ENCODE measurements around the gene KMT2B. TPM values are rescaled to one million over a fixed set of nuclear protein-coding genes. Genes with fewer than 3 reads are reported as not detected.
"Not testable (repeated sequence)": the region's sequence is repeated elsewhere in the genome, so short reads cannot be mapped to it uniquely, and the experiment has no call there.

Gene KMT2B
- total RNA-seq, 1 donor: 6.5 TPM

DNA sequence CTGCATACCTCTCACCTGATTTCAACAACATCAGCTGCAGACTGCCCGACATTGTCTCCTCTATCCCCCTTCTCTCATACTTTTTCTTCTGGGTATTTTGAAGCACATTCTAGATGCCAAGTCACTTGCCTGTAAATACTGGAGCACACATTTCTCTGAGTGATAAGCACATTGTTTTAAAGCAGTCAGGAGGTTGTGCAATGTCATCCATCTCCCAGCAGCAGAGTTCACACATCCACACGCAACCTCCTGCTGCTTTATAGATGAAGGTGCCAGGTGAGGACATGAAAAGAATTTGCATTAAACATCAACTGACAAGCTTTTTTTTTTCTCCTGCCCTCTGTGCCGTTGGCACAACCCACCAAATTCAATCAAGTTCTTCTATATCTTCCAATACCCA lies 46.0 kb upstream of the KMT2B start:
- Histone ChIP-seq H3K36me3 (ENCODE audit: insufficient read depth, low read length) (no peaks in the 10 kb centered on the region), H3K9me3 (ENCODE audit: low read depth, low read length) (no peaks in the 10 kb centered on the region), H3K27me3 (ENCODE audit: insufficient read depth, low read length) (peaks cover 2% of the 10 kb centered on the region), H4K20me1 (ENCODE audit: insufficient read depth, low read length) (no peaks in the 10 kb centered on the region), H3K4me3 (ENCODE audit: insufficient read depth, low read length) (no peak overlapping the region), H3K4me2 (ENCODE audit: insufficient read depth, low read length) (no peak overlapping the region), H3K4me1 (ENCODE audit: insufficient read depth, low read length) (no peaks in the 10 kb centered on the region), H3K79me2 (ENCODE audit: insufficient read depth, low read length) (no peaks in the 10 kb centered on the region), H2AFZ (ENCODE audit: low read length) (no peak overlapping the region), H3K27ac (ENCODE audit: low read depth, low read length) (no peak overlapping the region)
- TF ChIP-seq, protein P1, sequence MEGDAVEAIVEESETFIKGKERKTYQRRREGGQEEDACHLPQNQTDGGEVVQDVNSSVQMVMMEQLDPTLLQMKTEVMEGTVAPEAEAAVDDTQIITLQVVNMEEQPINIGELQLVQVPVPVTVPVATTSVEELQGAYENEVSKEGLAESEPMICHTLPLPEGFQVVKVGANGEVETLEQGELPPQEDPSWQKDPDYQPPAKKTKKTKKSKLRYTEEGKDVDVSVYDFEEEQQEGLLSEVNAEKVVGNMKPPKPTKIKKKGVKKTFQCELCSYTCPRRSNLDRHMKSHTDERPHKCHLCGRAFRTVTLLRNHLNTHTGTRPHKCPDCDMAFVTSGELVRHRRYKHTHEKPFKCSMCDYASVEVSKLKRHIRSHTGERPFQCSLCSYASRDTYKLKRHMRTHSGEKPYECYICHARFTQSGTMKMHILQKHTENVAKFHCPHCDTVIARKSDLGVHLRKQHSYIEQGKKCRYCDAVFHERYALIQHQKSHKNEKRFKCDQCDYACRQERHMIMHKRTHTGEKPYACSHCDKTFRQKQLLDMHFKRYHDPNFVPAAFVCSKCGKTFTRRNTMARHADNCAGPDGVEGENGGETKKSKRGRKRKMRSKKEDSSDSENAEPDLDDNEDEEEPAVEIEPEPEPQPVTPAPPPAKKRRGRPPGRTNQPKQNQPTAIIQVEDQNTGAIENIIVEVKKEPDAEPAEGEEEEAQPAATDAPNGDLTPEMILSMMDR (IDR thresholded peaks at IDR 0.05; ENCODE audit: extremely low read depth, low read depth, low read length): no peak
- DNase-seq (ENCODE audit: insufficient read length, low spot score, missing footprints): peak; percentile 86

DNA sequence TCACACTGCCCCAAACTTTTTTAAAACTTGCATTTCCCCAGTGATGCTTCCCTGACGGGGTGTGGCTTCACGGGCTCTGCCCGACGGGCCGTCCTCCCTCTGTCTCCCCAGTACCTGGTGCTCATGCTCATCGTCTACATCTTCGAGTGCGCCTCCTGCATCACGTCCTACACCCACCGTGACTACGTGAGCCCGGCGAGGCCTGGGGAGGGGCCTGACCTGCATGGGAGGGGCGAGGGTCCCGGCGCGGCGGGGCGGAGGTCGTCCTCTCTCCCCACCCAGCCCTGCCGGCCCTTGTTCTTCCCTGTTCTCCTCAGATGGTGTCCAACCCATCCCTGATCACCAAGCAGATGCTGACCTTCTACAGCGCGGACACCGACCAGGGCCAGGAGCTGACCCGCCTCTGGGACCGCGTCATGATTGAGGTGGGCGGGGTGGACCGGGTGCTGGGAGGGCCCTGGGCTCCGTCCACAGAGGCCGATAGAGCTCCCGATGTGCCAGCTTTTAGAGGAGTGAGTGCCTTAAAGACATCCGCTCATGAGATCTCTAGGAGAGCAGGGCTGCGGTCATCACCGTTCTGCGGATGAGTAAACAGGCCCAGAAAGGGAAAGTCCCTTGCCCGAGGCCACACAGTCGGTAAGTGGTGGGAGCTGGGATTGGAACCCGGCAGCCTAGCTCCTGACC lies 44.5 kb upstream of the KMT2B start:
- Histone ChIP-seq H3K27me3 (ENCODE audit: insufficient read depth, low read length) (peaks cover 2% of the 10 kb centered on the region), H4K20me1 (ENCODE audit: insufficient read depth, low read length) (no peaks in the 10 kb centered on the region), H3K4me3 (ENCODE audit: insufficient read depth, low read length) (peak overlapping the region; percentile 51), H3K4me2 (ENCODE audit: insufficient read depth, low read length) (peak overlapping the region; percentile 63), H3K9me3 (ENCODE audit: low read depth, low read length) (no peaks in the 10 kb centered on the region), H3K27ac (ENCODE audit: low read depth, low read length) (no peak overlapping the region), H3K4me1 (ENCODE audit: insufficient read depth, low read length) (no peaks in the 10 kb centered on the region), H2AFZ (ENCODE audit: low read length) (peak overlapping the region; percentile 69), H3K79me2 (ENCODE audit: insufficient read depth, low read length) (no peaks in the 10 kb centered on the region), H3K36me3 (ENCODE audit: insufficient read depth, low read length) (no peaks in the 10 kb centered on the region)
- peak; percentile 97 for DNase-seq (ENCODE audit: insufficient read length, low spot score, missing footprints)
- TF ChIP-seq, protein P1 (IDR thresholded peaks at IDR 0.05; ENCODE audit: extremely low read depth, low read depth, low read length): no peak

DNA sequence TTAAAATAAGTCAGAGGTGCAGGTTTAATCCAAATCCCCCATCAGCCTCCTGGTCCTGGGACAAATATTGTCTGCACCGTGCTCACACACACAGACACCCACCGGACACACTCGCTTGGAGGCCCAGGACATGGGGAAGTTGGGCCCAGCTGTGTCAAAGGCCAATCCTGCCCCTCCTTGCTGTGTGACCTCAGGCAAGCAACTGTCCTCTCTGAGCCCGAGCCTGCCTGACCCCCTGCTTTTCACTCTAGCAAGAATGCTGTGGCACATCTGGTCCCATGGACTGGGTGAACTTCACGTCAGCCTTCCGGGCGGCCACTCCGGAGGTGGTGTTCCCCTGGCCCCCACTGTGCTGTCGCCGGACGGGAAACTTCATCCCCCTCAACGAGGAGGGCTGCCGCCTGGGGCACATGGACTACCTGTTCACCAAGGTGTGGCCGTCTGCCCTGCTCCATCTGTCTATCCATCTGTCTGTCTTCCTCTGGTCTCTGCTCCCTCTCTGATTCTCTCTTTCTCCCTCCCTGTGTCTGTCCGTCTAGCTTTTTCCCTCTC lies 42.1 kb upstream of the KMT2B start:
- no peaks in the 10 kb centered on the region for H3K79me2 ChIP-seq (ENCODE audit: insufficient read depth, low read length)
- peak; percentile 18 for DNase-seq (ENCODE audit: insufficient read length, low spot score, missing footprints)
- no peaks in the 10 kb centered on the region for H4K20me1 ChIP-seq (ENCODE audit: insufficient read depth, low read length)
- H3K36me3 ChIP-seq (ENCODE audit: insufficient read depth, low read length): no peaks in the 10 kb centered on the region
- no peak overlapping the region for H3K27ac ChIP-seq (ENCODE audit: low read depth, low read length)
- no peak overlapping the region for H2AFZ ChIP-seq (ENCODE audit: low read length)
- TF ChIP-seq, protein P1 (IDR thresholded peaks at IDR 0.05; ENCODE audit: extremely low read depth, low read depth, low read length): no peak
- H3K4me3 ChIP-seq (ENCODE audit: insufficient read depth, low read length): no peak overlapping the region
- H3K9me3 ChIP-seq (ENCODE audit: low read depth, low read length): no peaks in the 10 kb centered on the region
- peaks cover 2% of the 10 kb centered on the region for H3K27me3 ChIP-seq (ENCODE audit: insufficient read depth, low read length)
- H3K4me2 ChIP-seq (ENCODE audit: insufficient read depth, low read length): no peak overlapping the region
- no peaks in the 10 kb centered on the region for H3K4me1 ChIP-seq (ENCODE audit: insufficient read depth, low read length)

DNA sequence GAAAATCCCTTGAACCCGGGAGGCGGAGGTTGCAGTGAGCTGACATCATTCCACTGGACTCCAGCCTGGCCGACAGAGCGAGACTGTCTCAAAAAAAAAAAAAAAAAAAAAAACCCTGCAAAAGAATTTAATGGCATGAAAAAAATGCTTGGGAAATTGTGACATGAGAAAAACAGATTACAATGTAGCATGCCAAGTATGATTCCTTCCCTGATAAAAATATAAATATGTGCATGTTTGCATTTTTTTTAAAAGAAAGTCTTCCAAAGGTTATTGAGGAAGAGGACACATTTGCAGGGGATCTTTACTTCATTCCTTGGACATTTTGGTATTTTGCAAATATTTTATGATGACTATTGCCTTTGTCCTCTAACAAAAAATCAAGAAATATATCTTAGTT lies 28.0 kb upstream of the KMT2B start:
- H2AFZ ChIP-seq (ENCODE audit: low read length): no peak overlapping the region
- H3K36me3 ChIP-seq (ENCODE audit: insufficient read depth, low read length): no peaks in the 10 kb centered on the region
- TF ChIP-seq, protein P1 (IDR thresholded peaks at IDR 0.05; ENCODE audit: extremely low read depth, low read depth, low read length): no peak
- H3K9me3 ChIP-seq (ENCODE audit: low read depth, low read length): no peaks in the 10 kb centered on the region
- H4K20me1 ChIP-seq (ENCODE audit: insufficient read depth, low read length): no peaks in the 10 kb centered on the region
- no peak overlapping the region for H3K27ac ChIP-seq (ENCODE audit: low read depth, low read length)
- no peaks in the 10 kb centered on the region for H3K79me2 ChIP-seq (ENCODE audit: insufficient read depth, low read length)
- no peak for DNase-seq (ENCODE audit: insufficient read length, low spot score, missing footprints)
- H3K27me3 ChIP-seq (ENCODE audit: insufficient read depth, low read length): no peaks in the 10 kb centered on the region
- H3K4me1 ChIP-seq (ENCODE audit: insufficient read depth, low read length): no peaks in the 10 kb centered on the region
- H3K4me3 ChIP-seq (ENCODE audit: insufficient read depth, low read length): no peak overlapping the region
- H3K4me2 ChIP-seq (ENCODE audit: insufficient read depth, low read length): no peak overlapping the region

DNA sequence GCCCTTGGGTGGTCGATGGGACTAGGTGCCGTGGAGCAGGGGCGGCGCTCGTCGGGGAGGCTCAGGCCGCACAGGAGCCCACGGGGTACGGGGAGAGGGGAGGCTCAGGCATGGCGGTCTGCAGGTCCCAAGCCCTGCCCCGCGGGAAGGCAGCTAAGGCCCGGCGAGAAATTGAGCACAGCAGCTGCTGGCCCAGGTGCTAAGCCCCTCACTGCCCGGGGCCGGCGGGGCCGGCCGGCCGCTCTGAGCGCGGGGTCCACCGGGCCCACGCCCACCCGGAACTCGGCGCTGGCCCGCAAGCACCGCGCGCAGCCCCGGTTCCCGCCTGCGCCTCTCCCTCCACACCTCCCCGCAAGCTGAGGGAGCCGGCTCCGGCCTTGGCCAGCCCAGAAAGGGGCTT lies 26.7 kb upstream of the KMT2B start:
- H3K4me3 ChIP-seq (ENCODE audit: insufficient read depth, low read length); H2AFZ ChIP-seq (ENCODE audit: low read length); H3K27ac ChIP-seq (ENCODE audit: low read depth, low read length); H3K4me2 ChIP-seq (ENCODE audit: insufficient read depth, low read length); H3K79me2 ChIP-seq (ENCODE audit: insufficient read depth, low read length); H3K27me3 ChIP-seq (ENCODE audit: insufficient read depth, low read length); H4K20me1 ChIP-seq (ENCODE audit: insufficient read depth, low read length); H3K4me1 ChIP-seq (ENCODE audit: insufficient read depth, low read length); H3K9me3 ChIP-seq (ENCODE audit: low read depth, low read length); DNase-seq (ENCODE audit: insufficient read length, low spot score, missing footprints); H3K36me3 ChIP-seq (ENCODE audit: insufficient read depth, low read length): not testable (repeated sequence)
